ENCODE measurements around the gene COL13A1. TPM values are rescaled to one million over a fixed set of nuclear protein-coding genes. Genes with fewer than 3 reads are reported as not detected.

Gene COL13A1
- total RNA-seq, 1 experiment from 2014 or later = 3.6 TPM

DNA sequence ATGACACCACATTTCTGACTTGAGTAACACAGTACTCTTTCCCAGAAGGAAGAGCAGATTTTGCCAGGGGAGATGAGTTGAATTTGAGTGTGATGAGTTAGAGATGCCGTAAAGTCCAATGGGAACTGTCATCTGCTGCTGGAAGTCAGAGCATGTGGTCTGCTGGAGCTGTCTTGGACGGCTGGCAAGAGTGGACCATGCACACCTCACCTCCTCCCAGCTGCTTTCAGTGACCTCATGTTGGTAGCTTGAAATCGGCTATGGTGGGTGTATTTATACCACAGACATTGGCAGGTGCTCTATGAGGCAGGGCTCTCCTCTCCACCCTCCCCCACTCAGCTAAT, 82.3 kb downstream of the COL13A1 start:
- Histone ChIP-seq H3K79me1 (ENCODE audit: insufficient read depth, low read depth, low read length, poor library complexity, severe bottlenecking) (no peaks in the 10 kb centered on the region), H3K56ac (ENCODE audit: insufficient read length, low read depth, low read length) (no peak overlapping the region), H3K79me2 (ENCODE audit: insufficient read depth, low read length) (no peaks in the 10 kb centered on the region), H2BK5ac (ENCODE audit: insufficient read length, low read length) (no peak overlapping the region), H2AK5ac (ENCODE audit: insufficient read length, low read length) (no peak overlapping the region), H3K23me2 (ENCODE audit: insufficient read length, low read depth, low read length, poor library complexity, severe bottlenecking) (no peaks in the 10 kb centered on the region), H4K20me1 (ENCODE audit: control insufficient read depth, insufficient read depth, insufficient read length) (no peaks in the 10 kb centered on the region), H2BK120ac (ENCODE audit: low read depth, low read length, poor library complexity, severe bottlenecking) (no peak overlapping the region), H2BK15ac (ENCODE audit: low read depth, low read length) (no peak overlapping the region), H3K18ac (ENCODE audit: insufficient read length, low read depth, low read length) (no peak overlapping the region), H4K8ac (replicated peaks; ENCODE audit: insufficient read length, low read depth, low read length) (no peak overlapping the region), H3K9me3 (ENCODE audit: control insufficient read depth, low read depth, low read length) (no peaks in the 10 kb centered on the region), H3K4me1 (ENCODE audit: insufficient read depth, low read length) (no peaks in the 10 kb centered on the region; the same call in 1 of the 2 replicates), H3K14ac (ENCODE audit: insufficient read depth, low read length) (no peak overlapping the region), H4K5ac (ENCODE audit: insufficient read length, low read depth, low read length) (no peak overlapping the region), H4K91ac (ENCODE audit: insufficient read length, low read depth, low read length) (no peak overlapping the region), H3T11ph (ENCODE audit: low read length) (no peak overlapping the region), H2AFZ (ENCODE audit: low read length) (no peak overlapping the region), H3K27me3 (ENCODE audit: insufficient read depth, low read length) (no peaks in the 10 kb centered on the region), H3K4me2 (ENCODE audit: insufficient read depth, insufficient read length, low read length) (no peak overlapping the region), H2BK12ac (ENCODE audit: insufficient read length, low read depth, low read length) (no peak overlapping the region), H2BK20ac (ENCODE audit: low read depth, low read length, poor library complexity, severe bottlenecking) (no peak overlapping the region), H3K27ac (ENCODE audit: insufficient read length, low read depth, low read length) (no peak overlapping the region), H3K4ac (ENCODE audit: low read depth, low read length) (no peak overlapping the region), H3K9ac (ENCODE audit: extremely low read depth, insufficient read length, low read length) (no peak overlapping the region), H3K23ac (ENCODE audit: insufficient read length, low read depth, low read length) (no peak overlapping the region)
- H3K9me3 Mint-ChIP-seq = no peaks in the 10 kb centered on the region; a peak in 1 of 5 replicates
- peaks cover 27 to 38% of the 10 kb centered on the region in 2 experiments for H3K4me1 Mint-ChIP-seq
- no peak overlapping the region for H3K27ac Mint-ChIP-seq
- no peak overlapping the region for H3K4me3 Mint-ChIP-seq
- no CpG with 5 or more reads among the region's 3 CpGs for WGBS (ENCODE audit: extremely low coverage, insufficient read length, low lambda C conversion rate)
- H3K27me3 Mint-ChIP-seq (ENCODE audit: low read depth) = peaks cover 15% of the 10 kb centered on the region
- TF ChIP-seq, protein P1, sequence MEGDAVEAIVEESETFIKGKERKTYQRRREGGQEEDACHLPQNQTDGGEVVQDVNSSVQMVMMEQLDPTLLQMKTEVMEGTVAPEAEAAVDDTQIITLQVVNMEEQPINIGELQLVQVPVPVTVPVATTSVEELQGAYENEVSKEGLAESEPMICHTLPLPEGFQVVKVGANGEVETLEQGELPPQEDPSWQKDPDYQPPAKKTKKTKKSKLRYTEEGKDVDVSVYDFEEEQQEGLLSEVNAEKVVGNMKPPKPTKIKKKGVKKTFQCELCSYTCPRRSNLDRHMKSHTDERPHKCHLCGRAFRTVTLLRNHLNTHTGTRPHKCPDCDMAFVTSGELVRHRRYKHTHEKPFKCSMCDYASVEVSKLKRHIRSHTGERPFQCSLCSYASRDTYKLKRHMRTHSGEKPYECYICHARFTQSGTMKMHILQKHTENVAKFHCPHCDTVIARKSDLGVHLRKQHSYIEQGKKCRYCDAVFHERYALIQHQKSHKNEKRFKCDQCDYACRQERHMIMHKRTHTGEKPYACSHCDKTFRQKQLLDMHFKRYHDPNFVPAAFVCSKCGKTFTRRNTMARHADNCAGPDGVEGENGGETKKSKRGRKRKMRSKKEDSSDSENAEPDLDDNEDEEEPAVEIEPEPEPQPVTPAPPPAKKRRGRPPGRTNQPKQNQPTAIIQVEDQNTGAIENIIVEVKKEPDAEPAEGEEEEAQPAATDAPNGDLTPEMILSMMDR (conservative IDR thresholded peaks at IDR 0.05) = no peak
- no peaks in the 10 kb centered on the region for H3K36me3 Mint-ChIP-seq (ENCODE audit: insufficient read depth in 1 of 3, low read depth in 3 of 3)
- no peak for DNase-seq

Data from H9 (cell line).